Islet precursor cell (in vitro differentiated cells): ENCODE results near the gene DNAH14.

Experiments
- DNase-seq: peaks from one replicate; pipeline ENCODE4 v3.0.0-alpha.2; 2018

The DNAH14 gene

GRCh38 chr1:225413708-225414375, 484.4 kb downstream of the DNAH14 start:
- DNase-seq = no peak

GRCh38 chr1:225415307-225415706, 485.8 kb downstream of the DNAH14 start:
- DNase-seq = no peak

- DNase-seq = no peak
Observed at GRCh38 chr1:225415967-225416745, 486.7 kb downstream of the DNAH14 start.

- no peak for DNase-seq
Observed at GRCh38 chr1:225418059-225418458, 488.6 kb downstream of the DNAH14 start.

- peak; percentile 78 for DNase-seq
Observed at GRCh38 chr1:225418598-225418997, 489.1 kb downstream of the DNAH14 start.

- no peak for DNase-seq
Observed at GRCh38 chr1:225422031-225422605, 492.6 kb downstream of the DNAH14 start.

- no peak for DNase-seq
Observed at GRCh38 chr1:225422795-225423517, 493.5 kb downstream of the DNAH14 start.

- DNase-seq = no peak
Observed at GRCh38 chr1:225423518-225423855, 494.0 kb downstream of the DNAH14 start.

GRCh38 chr1:225424562-225425200, 495.2 kb downstream of the DNAH14 start:
- DNase-seq = peak; percentile 70

- peak; percentile 80 for DNase-seq
Observed at GRCh38 chr1:225425201-225425786, 495.8 kb downstream of the DNAH14 start.

- DNase-seq = no peak
Observed at GRCh38 chr1:225426395-225427234, 497.1 kb downstream of the DNAH14 start.

GRCh38 chr1:225427235-225428067, 498.0 kb downstream of the DNAH14 start, which contains the start of gene LBR:
Gene LBR, minus strand, starts transcription at chr1:225428038. Its CDS starts 3,963 bp downstream, at chr1:225424075.
- DNase-seq = peak; percentile 76

- peak; percentile 95 for DNase-seq
Observed at GRCh38 chr1:225428068-225428880, 498.8 kb downstream of the DNAH14 start.

- DNase-seq = no peak
Observed at GRCh38 chr1:225428881-225429455, 499.5 kb downstream of the DNAH14 start.

- no peak for DNase-seq
Observed at GRCh38 chr1:225430301-225430700, 500.8 kb downstream of the DNAH14 start.

GRCh38 chr1:225431081-225431863, 501.8 kb downstream of the DNAH14 start:
- no peak for DNase-seq

GRCh38 chr1:225434046-225434445, 504.6 kb downstream of the DNAH14 start:
- no peak for DNase-seq

- DNase-seq = no peak
Observed at GRCh38 chr1:225435076-225435475, 505.6 kb downstream of the DNAH14 start.
